SK-N-SH treated with all-trans-retinoic acid at 6 μM for 48 hours (cell line): ENCODE data around the gene SYNGR1.

Experiments used
- ARNTL ChIP-seq: fragments of 450-650 bp; formaldehyde crosslinking; IDR thresholded peaks from 2 replicates; pipeline ENCODE4 v1.5.0; 2020; ENCODE audit warnings: low read depth, mild to moderate bottlenecking, moderate library complexity, borderline replicate concordance
- BACH2 ChIP-seq: fragments of 250-450 bp; sonication (Bioruptor Pico); IDR thresholded peaks from 2 replicates; pipeline ENCODE4 v1.9.0; 2021; ENCODE audit warnings: mild to moderate bottlenecking, borderline replicate concordance
- CREB5 ChIP-seq: fragments of 250-450 bp; sonication (Bioruptor Pico); IDR thresholded peaks from 2 replicates; pipeline ENCODE4 v1.5.1; 2020; ENCODE audit warnings: low read depth, mild to moderate bottlenecking, moderate library complexity
- CSDC2 ChIP-seq: fragments of 250-450 bp; sonication (Bioruptor Pico); IDR thresholded peaks from 2 replicates; pipeline ENCODE4 v1.5.0; 2020; ENCODE audit warnings: mild to moderate bottlenecking, moderate library complexity
- OSR1 ChIP-seq: fragments of 250-450 bp; sonication (Bioruptor Pico); IDR thresholded peaks from 2 replicates; pipeline ENCODE4 v1.8.0; 2022; ENCODE audit warnings: moderate library complexity, mild to moderate bottlenecking, inconsistent platforms
- PATZ1 ChIP-seq: fragments of 250-450 bp; sonication (Bioruptor Pico); IDR thresholded peaks from 2 replicates; pipeline ENCODE4 v1.8.0; 2020; ENCODE audit warnings: mild to moderate bottlenecking, moderate library complexity, borderline replicate concordance
- RARB ChIP-seq: fragments of 250-450 bp; sonication (Bioruptor Pico); IDR thresholded peaks from 2 replicates; pipeline ENCODE4 v1.8.0; 2021; ENCODE audit warnings: mild to moderate bottlenecking, moderate library complexity
- TCF4 ChIP-seq: fragments of 250-450 bp; sonication (Bioruptor Pico); IDR thresholded peaks from 2 replicates; pipeline ENCODE4 v1.8.0; 2021; ENCODE audit warnings: mild to moderate bottlenecking, moderate library complexity, borderline replicate concordance
- TOX ChIP-seq: fragments of 250-450 bp; sonication (Bioruptor Pico); IDR thresholded peaks from 2 replicates; pipeline ENCODE4 v1.8.0; 2021; ENCODE audit warnings: mild to moderate bottlenecking, moderate library complexity, borderline replicate concordance
- TSHZ2 ChIP-seq: fragments of 250-450 bp; sonication (Bioruptor Pico); IDR thresholded peaks from 2 replicates; pipeline ENCODE4 v1.5.0; 2020; ENCODE audit warnings: mild to moderate bottlenecking, moderate library complexity
- ZFP3 ChIP-seq: fragments of 250-450 bp; sonication (Bioruptor Pico); IDR thresholded peaks from 2 replicates; pipeline ENCODE4 v1.5.0; 2020; ENCODE audit warnings: mild to moderate bottlenecking, moderate library complexity
- ZFP30 ChIP-seq: fragments of 450-650 bp; formaldehyde crosslinking; IDR thresholded peaks from 2 replicates; pipeline ENCODE4 v1.5.0; 2022; ENCODE audit warnings: mild to moderate bottlenecking, moderate library complexity

GRCh38 chr22:39422721-39423120, 72.9 kb downstream of the SYNGR1 start:
- no peak for TF ChIP-seq CREB5 (CRISPR knock-in tag)
- TF ChIP-seq ZFP30 (CRISPR knock-in tag): no peak
- no peak for TF ChIP-seq TOX (CRISPR knock-in tag)
- no peak for TF ChIP-seq ARNTL
- TF ChIP-seq PATZ1: no peak
- no peak for TF ChIP-seq BACH2 (CRISPR knock-in tag)
- no peak for TF ChIP-seq CSDC2
- no peak for TF ChIP-seq RARB
- no peak for TF ChIP-seq TCF4 (CRISPR knock-in tag)
- no peak for TF ChIP-seq ZFP3
- TF ChIP-seq TSHZ2 (CRISPR knock-in tag): no peak
- no peak for TF ChIP-seq OSR1 (CRISPR knock-in tag)
